CD4-positive, alpha-beta T cell treated with Interleukin-17A for 4 hours (primary cell): ENCODE results near the gene LHX3.

Experiments
- DNase-seq: peaks from one replicate; pipeline ENCODE4 v3.0.0-alpha.2; 2020; ENCODE audit warnings: mixed read lengths

The LHX3 gene

DNA sequence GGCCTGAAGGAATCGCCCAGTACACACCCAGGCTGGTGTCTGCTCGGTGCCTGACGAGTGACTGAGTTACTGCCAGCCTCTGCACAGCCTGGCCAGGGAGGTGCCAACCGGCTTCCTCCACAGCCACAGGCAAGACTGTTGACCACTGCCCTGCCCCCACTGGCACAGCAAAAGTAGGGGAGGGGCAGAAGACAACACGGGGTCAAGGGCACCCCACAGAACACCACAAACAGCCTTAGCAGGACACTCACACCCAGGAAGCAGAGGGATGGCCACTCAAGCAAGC is 722 bp upstream of the LHX3 start:
- no peak for DNase-seq

DNA sequence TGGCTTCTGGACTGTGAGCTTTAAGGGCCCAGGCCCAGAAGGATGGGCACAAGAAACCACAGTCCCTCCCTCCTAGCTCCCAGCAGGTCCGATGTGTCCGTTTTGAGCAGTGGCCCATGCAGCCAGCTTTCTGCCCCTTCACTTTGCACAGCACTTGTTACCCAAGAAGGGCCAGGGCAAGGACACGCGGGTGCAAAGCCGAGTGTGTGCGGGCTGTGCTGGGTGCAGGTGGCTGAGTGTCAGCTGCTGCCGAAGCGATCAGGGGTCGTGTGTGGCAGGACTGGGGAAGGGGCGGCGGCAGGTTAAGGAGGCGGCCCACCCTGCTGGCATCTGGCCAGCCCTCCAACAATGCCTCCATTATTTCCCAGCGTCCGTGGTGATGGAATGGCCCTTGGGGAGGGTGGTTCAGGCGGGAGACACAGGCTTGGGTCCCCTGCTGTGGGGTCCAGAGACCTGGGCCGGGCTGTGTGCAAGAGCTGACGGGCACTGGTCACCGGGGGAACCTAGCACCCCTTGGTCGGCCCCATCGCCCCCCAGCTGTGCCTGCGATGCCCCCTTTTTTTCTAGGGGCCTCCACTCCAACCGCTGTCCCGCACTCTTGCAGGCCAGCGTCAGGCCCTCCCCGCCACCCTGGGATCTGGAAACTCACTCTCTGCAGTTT is 653 bp downstream of the LHX3 start:
- DNase-seq, result no peak

DNA sequence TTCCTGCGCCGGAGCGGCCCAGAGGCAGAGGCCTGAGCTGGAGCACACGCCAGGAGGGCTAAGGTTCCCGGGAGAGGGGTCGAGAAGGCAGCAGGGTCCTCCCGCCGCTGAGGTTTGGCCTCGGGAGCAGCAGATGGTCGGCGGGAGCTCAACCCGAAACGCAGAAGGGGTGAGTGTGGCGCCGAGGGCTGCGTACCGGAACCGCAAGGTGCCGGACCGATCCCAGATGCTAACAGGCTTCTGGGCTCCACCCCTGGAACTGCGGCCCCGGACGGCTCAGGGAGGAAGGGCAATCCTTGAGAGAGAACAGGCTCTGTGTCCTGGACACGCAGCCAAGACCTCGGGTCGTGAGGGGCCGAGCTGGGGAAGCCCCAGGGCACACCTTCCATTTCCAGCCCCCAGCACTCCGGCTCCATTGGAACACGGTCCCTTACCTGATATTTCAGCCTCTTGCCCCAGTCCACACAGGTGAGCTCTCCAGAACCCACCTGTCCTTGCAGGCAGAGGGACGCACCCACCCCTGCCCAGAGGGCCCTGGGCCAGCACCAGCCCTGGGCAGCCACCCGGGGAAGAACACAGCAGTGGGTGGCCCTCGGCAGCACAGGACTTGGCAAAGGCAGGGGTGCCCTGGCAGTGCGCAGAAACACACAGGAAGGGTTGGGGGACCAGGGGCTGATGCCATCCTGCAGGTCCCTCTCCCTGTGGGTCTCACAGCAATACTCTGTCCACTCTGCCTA is 1.4 kb downstream of the LHX3 start:
- no peak for DNase-seq

DNA sequence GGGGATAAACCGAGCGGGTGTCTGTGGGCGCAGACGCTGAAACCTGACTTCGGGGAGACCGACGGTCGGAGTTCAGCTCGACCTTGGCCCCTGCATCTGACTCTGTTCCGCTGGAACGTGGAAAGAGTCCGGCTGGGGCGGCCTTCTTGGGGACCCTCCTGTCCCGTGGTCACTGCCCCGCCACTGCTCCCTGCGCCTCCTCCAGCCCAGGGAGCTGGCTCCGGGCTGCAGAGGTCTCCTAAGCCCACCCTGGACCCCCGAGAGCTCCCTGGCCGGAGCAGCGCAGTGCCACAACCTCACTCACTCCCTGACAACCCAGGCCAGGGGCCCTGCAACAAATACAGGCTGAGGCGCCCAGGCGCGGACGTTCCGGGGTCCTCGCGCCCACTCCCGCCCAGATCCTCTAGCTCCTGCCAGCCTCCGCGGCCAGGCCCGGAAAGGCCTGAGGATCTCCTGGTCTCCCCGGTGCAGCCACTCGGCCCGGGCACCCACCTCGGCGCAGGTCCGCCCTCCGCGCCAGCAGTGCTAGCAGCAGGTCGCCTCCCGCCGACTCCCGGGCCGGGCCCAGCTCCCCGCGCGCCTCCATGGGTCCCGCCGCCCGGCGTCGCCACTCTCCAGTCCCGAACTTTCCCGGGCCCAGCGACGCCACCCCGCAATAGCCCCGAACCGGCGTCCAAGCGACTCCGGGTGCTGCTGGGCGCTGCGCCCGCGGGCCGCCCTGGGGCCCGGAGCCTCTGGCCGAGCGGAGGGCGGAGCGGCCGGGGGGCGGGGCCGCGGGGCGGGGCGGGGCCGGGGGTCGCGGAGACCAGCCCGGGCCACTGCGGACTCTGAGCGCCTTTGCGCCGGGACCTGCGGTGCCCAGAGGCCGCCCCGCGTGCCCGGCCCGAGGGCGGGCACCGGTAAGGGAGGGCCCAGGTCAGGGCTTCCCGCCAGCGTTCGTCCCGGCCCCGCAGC is 2.2 kb downstream of the LHX3 start:
- DNase-seq, result no peak

DNA sequence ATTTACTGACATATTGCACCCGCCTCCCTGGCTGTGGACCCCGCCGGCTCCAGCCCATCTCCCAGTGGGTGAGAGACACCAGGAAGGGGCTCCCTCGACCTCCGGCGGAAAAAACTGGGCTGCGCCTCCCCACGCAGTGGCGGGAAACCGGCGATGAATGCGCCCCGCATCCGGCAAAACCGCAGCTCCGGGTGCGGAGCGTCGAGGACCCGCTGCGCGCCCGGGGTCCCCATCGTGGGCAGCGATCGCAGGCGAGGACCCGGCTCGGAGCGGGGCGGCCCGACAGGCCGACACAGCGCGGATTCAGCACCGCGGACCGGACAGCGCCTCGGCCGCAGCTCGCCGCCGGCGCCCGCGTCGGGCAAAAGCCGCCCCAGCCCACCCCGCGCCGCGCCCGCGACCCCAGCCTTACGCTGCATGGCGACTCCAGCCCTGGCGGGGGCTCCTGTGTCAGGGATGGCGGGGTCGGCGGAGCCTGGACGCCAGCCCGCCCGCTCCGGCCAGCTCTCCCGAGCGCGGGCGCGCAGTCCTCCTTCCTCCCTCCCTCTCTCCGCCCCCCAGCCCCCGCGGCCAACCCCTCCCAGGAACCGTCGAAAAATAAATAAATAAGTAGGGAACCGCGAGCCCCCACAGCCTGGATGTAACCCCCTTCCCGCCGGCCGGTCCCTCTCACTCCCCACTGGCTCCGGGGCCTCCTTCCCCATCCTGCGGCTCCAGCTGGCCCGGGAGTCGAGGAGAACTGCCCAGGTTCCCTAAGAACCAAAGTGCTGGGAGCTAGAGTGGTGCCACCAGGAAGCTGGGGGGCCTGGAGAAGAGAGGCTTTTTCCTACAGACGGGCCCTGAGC is 3.1 kb downstream of the LHX3 start:
- no peak for DNase-seq

DNA sequence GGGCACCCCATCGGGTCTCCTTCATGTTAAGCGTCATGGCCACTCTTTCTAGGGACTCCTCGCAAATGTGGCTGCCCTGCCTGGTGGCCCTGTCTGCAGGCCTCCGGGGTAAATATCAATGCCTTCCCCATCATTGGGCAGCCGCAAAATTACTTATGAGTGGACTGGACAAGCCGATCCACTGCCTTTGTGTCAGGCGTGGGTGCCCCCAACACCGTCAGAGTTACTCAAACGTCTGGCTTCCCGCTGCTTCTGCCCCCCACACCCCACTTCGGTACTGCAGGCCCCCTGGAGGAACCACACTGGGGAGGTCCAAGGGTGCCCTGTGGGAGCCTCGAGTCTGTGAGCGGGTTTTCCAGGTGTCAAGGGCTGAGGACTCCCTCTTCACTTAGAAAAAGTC is 3.8 kb downstream of the LHX3 start:
- no peak for DNase-seq

DNA sequence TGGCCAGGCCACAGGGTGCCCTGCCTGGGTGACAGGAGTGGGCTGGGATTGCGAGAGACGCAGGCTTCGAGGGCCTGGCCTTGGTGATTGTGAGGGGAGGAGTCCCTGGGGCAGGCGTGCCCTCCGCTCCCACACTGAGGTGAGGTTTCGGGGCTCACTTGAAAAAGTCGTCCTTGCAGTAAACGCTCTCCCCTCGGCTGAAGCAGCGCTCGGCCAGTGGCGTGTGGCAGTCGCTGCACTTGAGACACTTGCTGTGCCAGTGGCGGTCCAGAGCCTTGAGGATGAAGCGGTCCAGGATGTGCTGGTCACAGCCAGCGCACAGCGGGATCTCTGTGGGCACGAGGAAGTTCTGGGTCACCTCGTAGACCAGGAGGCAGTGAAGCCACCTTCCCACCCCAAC is 4.5 kb downstream of the LHX3 start:
- no peak for DNase-seq

DNA sequence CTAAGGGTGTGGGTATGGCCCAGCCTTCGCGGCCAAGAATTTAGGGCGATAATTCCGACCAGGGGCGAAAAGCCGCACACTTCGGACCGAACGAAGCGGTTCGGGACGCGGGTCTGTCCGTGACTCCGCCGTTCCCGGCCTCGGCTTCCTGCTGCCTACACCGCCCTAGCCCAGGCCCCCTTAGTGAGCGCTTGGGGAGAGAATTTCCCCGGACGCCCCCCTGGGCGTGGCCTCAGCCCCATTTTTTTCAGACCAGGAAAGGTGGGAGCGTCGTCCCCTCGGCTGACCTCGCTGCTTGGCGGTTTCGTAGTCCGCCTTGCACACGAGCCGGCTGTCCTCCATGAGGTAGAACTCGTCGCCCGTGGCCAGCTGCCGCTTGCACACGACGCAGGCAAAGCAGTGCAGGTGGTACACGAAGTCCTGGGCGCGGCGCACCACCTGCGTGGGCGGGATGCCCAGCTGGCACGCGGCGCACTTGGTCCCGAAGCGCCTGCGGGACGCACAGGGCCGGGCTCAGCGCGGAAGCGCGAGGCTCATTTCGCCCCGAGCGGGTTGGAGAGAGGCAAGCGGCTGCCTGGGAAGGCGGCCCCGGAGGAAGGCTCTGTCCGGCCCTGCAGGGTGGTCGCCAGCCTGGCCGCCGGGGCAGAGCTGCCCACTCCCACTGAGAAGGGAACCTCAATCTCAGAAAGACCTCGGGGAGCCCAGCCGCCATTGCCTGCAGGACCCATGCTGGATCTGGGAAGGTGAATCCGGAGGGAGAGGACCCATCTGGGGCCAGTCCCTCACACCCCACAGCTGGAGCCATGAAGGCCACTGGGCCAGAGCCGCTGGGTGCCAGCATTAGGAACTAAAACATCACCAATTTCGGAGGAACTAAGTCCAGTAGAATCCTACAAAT is 5.3 kb downstream of the LHX3 start:
- no peak for DNase-seq

DNA sequence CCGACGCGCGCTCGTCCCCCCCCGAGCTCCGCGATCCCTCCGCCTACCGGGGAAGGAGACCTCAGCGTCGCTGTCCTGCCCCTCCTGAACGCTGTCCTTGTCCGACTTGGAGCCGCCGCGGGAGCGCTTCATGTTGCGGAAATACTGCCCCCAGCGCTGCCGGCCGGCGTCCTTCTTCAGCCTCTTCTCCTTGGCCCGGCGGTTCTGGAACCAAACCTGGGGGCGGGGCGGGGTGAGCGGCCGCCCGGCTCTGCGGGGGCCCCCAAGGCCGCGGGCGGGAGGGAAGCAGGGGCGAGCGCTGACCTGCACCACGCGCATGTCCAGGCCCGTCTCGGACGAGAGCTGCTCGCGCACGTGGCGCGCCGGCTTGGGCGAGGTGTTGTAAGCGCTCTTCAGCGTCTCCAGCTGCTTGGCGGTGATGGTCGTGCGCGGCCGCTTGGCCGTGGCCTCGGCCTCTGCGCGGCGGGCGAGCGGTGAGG is 6.3 kb downstream of the LHX3 start:
- DNase-seq, result no peak

DNA sequence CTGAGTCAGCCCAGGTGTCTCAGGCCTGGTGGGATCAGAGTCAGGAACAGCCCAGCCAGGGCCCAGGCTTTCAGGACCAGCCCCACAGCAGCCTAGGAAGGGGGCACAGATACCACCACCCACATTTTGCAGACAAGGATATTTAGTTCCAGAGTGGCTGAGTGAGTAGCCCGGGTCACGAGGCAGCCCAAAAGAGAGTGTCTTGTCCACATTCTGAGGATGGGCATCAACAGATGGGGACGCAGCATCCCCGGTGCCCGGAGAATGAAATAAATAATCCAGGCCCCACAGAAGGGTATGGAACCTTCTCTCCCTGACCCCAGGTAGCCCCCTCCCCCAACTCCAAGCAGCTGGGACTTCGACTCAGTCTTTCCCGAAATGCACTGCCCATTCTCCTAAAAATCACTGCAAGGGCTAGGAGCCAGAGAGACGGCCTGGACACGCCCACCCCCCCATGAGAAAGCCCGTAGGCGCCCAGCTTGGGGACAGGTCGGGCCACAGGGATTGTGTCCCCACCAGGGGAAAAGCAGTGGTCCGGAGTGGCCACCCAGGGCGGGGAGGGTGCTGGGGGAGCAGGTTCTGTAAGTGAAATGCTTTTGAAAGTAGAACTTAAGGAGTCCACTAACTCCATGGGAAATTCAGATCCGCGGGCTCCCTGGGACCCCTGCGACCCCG is 6.9 kb downstream of the LHX3 start:
- no peak for DNase-seq

DNA sequence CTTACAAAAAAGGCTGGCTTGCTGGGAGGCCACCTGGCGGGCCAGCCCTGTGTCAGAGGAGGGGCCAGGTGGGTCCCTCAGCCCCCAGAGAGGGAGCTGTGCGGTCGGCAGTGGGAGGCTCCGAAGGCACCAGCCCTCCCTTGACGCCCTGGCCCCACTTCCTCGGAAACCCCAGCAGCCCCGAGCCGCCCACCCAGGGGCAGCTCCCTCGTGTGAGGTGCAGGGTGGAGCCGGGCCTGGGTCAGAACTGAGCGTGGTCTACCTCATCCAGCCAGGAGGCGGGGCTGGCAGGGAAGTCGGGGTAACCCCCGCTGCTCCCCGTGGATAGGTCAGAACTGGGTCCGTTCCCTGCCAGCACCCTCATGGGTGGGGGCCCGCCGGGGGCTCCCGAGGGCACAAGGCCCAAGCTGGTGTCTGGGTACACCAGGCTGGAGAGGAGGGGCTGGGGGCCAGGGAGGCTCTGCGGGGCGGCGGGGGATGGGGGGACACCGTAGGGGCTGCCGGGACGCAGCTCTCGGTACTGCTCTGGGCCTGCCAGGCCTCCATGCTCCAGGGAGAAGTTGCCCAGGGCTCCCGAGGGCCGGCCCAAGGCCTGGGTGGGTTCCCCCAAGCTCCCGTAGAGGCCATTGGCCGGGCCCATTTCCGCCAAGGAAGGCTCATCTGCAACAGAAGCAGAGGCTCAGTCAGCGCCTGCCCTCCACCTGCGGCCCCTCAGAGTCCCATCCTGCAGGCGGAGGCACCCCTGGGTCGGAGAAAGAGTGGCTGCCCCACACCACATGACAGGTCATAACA is 7.6 kb downstream of the LHX3 start:
- DNase-seq, result no peak

DNA sequence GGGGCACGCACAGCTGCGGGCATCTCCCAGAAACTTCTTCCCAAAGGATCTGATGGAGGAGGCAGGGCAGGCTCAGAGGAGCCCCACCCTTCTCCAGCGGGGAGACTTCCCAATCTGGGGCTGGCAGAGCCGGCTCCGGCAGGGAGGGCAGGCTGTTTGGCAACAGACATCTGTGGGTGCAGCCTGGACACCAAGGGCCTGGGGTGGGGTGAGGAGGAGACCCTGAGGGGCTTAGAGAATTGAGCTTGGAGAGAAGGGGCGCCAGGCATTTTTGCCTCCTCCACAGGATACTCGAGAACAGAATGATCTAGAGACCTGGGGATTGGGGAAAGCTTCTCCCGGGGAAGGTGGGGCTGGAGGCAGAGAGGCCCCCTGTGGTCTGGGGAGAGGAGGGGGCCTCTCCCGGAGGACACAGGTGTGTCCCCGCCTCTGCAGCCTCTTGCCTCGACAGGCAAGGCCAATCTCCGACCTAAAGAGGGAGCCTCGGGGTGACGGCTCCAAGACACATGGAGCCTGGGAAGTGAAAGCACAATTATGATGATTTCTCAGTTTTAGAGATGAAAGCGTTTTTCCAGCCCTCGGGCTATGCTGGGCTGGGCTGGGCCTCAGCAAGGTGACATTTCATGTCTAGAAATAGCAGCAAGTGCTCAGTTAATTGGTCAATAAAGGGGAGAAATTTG is 8.4 kb downstream of the LHX3 start:
- DNase-seq, result no peak

DNA sequence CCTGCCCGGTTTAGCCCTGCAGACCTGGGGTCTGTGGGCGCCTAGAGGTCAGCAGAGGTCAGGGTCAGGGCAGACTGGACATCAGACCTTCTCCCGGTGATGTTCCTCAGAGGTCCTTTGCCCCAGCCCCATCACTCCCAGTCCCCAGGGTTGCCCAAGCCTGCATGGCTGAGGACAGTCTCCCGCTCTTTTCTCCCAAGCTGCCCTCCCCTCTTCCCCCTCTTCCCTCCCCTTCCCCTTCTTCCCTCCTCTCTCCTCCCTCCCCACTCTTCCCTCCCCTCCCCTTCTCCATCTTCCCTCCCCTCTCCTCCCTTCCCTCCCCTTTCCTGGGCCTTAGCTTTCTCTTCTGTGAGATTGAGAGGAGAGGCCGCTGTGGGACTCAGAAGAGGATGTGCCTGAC is 10.4 kb downstream of the LHX3 start:
- no peak for DNase-seq

DNA sequence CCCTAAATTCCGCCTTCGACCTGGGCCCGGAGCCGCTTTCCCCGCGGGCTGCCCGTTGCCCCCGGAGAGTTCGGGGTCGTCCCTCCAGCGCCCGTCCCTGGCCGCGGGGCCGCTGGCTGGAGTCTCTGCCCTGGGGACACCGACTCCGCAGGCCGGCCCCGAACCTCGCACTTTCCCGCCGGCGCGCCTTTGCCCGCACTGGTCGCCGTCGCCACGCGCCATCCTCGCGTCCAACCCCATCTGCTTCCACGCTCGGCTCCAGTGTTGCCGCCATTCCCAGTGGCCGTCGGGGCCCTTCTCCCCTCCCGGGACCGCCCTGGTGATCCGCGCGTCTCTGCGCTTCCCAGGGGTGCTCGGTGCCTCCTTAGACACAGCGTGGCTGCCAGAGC is 11.0 kb downstream of the LHX3 start:
- DNase-seq, result no peak

DNA sequence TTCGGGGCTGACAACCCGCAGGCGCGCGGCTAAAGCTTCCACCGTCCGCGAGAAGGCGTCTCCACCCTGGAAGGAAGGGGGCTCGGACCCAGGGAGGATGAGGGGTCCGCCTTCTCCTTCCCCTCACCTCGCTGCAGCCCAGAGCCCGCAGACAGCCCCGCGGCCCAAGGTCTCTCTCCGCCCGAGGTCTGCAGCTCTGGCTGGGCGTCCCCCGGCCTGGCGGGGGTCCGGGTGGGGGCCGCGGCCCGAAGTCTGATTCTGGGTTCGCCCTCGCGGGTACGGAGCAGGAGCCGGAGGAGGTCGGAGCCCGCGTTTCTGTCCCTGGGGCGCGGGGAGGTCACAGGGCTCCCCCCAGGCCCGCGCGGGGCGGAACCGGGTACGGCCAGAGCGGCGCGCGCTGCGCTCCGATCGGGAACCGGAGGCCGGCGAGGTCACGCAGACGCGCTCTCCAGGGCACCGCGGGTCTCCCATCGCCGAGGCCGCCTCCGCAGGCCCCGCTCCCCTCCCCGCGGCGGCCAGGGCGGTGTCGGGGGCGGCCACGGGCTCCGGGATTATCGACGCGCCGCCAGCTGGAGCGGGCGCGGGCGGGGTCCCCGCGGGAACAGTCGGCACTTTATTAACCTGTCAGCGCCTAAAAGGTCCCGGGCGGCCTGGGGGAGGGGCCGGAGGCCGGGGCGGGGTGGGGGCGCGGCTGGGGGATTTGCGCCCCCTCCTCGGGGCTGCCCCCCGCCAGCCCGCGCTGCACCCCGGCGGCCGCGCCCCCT is 11.6 kb downstream of the LHX3 start:
- no peak for DNase-seq

DNA sequence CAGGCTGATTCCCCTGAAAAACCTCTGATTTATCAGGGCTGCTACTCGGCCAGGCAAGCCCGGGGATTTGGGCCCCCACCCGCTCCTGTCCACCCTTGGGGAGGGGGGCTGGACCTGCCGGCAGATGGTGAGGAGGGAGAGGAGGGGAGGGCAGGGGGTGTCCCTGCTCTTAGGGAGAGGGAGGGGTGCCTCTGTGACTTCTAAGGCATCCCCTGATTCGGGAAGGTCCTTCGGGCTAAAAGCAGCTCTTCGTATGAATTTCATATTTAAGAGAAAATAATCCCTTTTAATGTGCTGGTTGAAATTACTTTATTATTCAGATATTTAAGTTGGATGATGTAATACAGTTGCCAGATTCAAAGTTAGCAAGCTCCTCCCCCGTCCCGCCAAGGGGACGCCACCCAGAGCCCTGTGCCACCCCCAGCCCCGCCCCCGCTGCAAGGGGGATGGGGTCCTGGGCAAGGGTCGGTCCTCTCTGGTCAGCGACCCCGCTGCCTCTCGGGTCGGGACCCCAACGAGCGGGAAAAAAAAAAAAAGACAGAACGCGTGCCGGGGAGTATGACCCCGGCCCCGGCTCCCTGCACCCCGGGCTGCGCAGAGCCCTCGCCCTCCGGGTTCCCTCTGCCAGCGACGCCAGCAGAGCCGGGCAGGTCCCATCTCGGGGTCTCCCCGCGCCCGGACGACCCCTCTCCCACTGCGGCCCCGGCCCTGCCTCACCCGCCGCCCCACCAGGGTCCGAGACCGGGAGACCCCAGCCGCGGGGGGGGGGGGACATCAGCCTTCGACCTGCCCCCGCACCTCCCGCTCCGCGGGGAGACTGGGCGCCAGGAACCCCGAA is 12.4 kb downstream of the LHX3 start:
- DNase-seq, result no peak

DNA sequence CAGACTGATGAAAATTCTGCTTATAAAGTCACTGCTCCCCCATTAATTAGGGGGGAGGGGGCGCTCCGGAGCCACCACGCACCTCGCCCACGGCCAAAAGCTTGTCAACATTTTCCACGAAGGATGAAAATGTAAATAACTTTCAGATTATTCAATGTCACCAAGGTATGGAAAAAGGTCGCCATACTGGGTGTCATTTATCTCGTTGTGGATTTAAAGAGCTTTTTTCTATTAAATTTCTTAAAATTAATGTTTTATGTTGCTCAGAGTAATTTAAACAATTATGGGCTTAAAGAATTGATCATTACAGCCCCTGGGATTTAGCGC is 13.0 kb downstream of the LHX3 start:
- no peak for DNase-seq
